Measurements from ENCODE around the gene ZNF208.
A peak's percentile ranks its signal among the peaks of the same experiment; 100 is the strongest.
"Not testable (repeated sequence)": the region's sequence is repeated elsewhere in the genome, so short reads cannot be mapped to it uniquely, and the experiment has no call there.

The ZNF208 gene

GRCh38 chr19:22010437-22011143 is at the start of gene ZNF208:
ZNF208 (minus strand) TSS chr19:22010943; CDS start chr19:22010794, 149 bp downstream.
- peak; percentile 26 for DNase-seq

GRCh38 chr19:22052644-22053013 is 41.9 kb upstream of the ZNF208 start:
- no peak for DNase-seq

GRCh38 chr19:22041151-22041550 is 30.4 kb upstream of the ZNF208 start:
- DNase-seq = not testable (repeated sequence)

GRCh38 chr19:22030680-22031079 is 19.9 kb upstream of the ZNF208 start:
- DNase-seq = no peak

- no peak for DNase-seq
Measured at GRCh38 chr19:22026687-22027086, 15.9 kb upstream of the ZNF208 start.

GRCh38 chr19:22025539-22025938 is 14.8 kb upstream of the ZNF208 start:
- DNase-seq = not testable (repeated sequence)

- DNase-seq = no peak
Measured at GRCh38 chr19:21970466-21970865, 40.3 kb downstream of the ZNF208 start.

- no peak for DNase-seq
Measured at GRCh38 chr19:21947775-21948174, 63.0 kb downstream of the ZNF208 start.

GRCh38 chr19:21940684-21941083 is 70.1 kb downstream of the ZNF208 start:
- DNase-seq = no peak

GRCh38 chr19:21934593-21934992 is 76.2 kb downstream of the ZNF208 start:
- no peak for DNase-seq

GRCh38 chr19:21934131-21934530 is 76.6 kb downstream of the ZNF208 start:
- no peak for DNase-seq

GRCh38 chr19:21922276-21922675 is 88.5 kb downstream of the ZNF208 start:
- DNase-seq = no peak

- DNase-seq = no peak
Measured at GRCh38 chr19:21921691-21922180, 89.0 kb downstream of the ZNF208 start.

GRCh38 chr19:21915411-21915810 is 95.3 kb downstream of the ZNF208 start:
- no peak for DNase-seq

GRCh38 chr19:21912654-21913053 is 98.1 kb downstream of the ZNF208 start:
- no peak for DNase-seq

GRCh38 chr19:21910318-21910717 is 100.4 kb downstream of the ZNF208 start:
- no peak for DNase-seq

- DNase-seq = no peak
Measured at GRCh38 chr19:21908066-21908465, 102.7 kb downstream of the ZNF208 start.

- DNase-seq = no peak
Measured at GRCh38 chr19:21907516-21907915, 103.2 kb downstream of the ZNF208 start.

- no peak for DNase-seq
Measured at GRCh38 chr19:21902571-21902970, 108.2 kb downstream of the ZNF208 start.

- no peak for DNase-seq
Measured at GRCh38 chr19:21901861-21902260, 108.9 kb downstream of the ZNF208 start.

GRCh38 chr19:21900401-21900800 is 110.3 kb downstream of the ZNF208 start:
- no peak for DNase-seq

GRCh38 chr19:21891086-21891485 is 119.7 kb downstream of the ZNF208 start:
- no peak for DNase-seq

- DNase-seq = peak; percentile 21
Measured at GRCh38 chr19:21890017-21890416, 120.7 kb downstream of the ZNF208 start.

GRCh38 chr19:21885516-21885915 is 125.2 kb downstream of the ZNF208 start:
- DNase-seq = not testable (repeated sequence)

GRCh38 chr19:21884786-21885185 is 126.0 kb downstream of the ZNF208 start:
- not testable (repeated sequence) for DNase-seq

Measured in CD4-positive, alpha-beta T cell treated with Interleukin-15 for 1 hour (primary cell).